Lower lobe of right lung (tissue), 2 donors: ENCODE measurements around the gene OR10H5. TPM values are rescaled to one million over a fixed set of nuclear protein-coding genes. Genes with fewer than 3 reads are reported as not detected.
"Not testable (repeated sequence)": the region's sequence is repeated elsewhere in the genome, so short reads cannot be mapped to it uniquely, and the experiment has no call there.

ENCODE experiments used
- ATAC-seq, 2 donors: fragments of 200-7000 bp; cut with Tn5 transposase; one replicate each; pipeline ENCODE4 v1.9.1; 2020 to 2022; ENCODE audit warnings: mild to moderate bottlenecking in 2 of 2, moderate library complexity in 2 of 2
- DNase-seq: peaks from one replicate; pipeline ENCODE4 v3.0.0-alpha.2; 2020
- H3K27ac ChIP-seq: fragments of 200-600 bp; one replicate; pipeline ENCODE4 v1.8.0; 2022
- H3K27me3 ChIP-seq: fragments of 200-600 bp; one replicate; pipeline ENCODE4 v1.8.0; 2022; ENCODE audit warnings: low read depth
- H3K36me3 ChIP-seq: fragments of 200-600 bp; one replicate; pipeline ENCODE4 v1.8.0; 2022; ENCODE audit warnings: mild to moderate bottlenecking
- H3K4me1 ChIP-seq: fragments of 200-600 bp; one replicate; pipeline ENCODE4 v1.8.0; 2022
- H3K4me3 ChIP-seq: fragments of 200-600 bp; one replicate; pipeline ENCODE4 v1.8.0; 2022; ENCODE audit warnings: mild to moderate bottlenecking
- H3K9me3 ChIP-seq: fragments of 200-600 bp; one replicate; pipeline ENCODE4 v1.8.0; 2022
- intact Hi-C: fragments of 100-400 bp; cut with DNase I; formaldehyde crosslinking; loops from one replicate; pipeline ENCODE4 v1.11.0; 2022
- total RNA-seq: library from RNA; stranded (reverse); fragmentation: NEBNext Ultra II Directional; extraction: Animal tissue kit (Norgen Biotek cat#: 25700); gene quantifications from one replicate; pipeline ENCODE4 v1.2.1, GENCODE V29; 2021
- TF ChIP-seq, protein P1 (sequence below): fragments of 200-600 bp; IDR thresholded peaks from one replicate; pipeline ENCODE4 v1.8.0; 2022; ENCODE audit warnings: antibody characterized with exemption, mild to moderate bottlenecking
- donor health status: DM: no; HTN: yes; CAD: no; lungs with severe emphysema.

Gene OR10H5
- total RNA-seq, 1 donor from 2014 or later: not detected

DNA sequence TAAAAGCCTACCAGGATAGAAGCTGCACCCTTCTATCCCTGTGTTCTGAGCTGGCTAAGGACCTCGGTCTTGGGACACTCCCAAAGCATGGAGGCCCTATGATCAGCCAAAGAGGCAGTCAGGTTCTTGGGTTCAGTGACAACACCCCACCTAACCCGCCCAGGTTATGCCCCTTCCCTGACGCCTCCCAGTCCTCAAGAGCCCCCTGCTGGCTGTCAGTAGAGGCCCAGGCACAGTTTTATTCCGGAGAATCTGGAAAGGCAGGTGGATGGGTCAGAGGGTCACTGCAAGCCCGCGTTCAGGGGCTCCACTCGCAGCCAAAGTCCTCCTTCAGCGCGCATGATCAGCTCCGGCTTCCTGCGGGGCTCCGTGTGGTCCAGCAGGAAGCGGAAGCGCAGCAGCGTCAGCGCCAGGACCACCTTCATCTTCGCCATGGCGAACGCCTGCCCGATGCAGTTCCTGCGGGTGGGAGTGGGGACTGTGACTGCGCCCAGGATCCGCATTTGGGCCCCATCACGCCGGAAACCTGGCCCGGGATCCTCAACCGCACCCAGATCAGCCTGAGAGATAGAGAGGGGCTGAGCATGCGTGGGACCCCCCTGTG is 27.4 kb upstream of the OR10H5 start:
- peaks cover 19% of the 10 kb centered on the region for H3K27me3 ChIP-seq

DNA sequence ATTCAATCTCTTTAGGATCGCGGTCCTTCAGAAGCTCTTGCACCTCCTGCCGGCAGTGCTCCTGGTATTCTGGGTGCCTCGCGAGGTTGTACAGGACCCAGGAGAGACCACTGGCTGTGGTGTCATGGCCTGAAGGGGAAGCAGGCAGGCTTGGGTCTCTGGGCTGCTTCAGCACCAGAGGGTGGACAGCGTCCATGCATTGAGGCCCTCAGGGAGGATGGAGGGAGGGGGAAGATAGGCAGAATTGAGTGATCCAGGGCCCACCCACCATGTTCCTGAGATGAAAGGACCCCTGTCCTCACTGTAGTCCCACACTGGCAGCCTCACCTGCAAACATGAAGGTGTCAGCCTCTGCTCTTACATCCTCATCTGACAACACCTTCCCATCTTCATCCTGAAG is 17.9 kb upstream of the OR10H5 start:
- intact Hi-C loops: no loop called here
- TF ChIP-seq, protein P1, sequence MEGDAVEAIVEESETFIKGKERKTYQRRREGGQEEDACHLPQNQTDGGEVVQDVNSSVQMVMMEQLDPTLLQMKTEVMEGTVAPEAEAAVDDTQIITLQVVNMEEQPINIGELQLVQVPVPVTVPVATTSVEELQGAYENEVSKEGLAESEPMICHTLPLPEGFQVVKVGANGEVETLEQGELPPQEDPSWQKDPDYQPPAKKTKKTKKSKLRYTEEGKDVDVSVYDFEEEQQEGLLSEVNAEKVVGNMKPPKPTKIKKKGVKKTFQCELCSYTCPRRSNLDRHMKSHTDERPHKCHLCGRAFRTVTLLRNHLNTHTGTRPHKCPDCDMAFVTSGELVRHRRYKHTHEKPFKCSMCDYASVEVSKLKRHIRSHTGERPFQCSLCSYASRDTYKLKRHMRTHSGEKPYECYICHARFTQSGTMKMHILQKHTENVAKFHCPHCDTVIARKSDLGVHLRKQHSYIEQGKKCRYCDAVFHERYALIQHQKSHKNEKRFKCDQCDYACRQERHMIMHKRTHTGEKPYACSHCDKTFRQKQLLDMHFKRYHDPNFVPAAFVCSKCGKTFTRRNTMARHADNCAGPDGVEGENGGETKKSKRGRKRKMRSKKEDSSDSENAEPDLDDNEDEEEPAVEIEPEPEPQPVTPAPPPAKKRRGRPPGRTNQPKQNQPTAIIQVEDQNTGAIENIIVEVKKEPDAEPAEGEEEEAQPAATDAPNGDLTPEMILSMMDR: no peak
- Histone ChIP-seq H3K27ac (no peak overlapping the region), H3K4me3 (no peak overlapping the region), H3K36me3 (no peaks in the 10 kb centered on the region), H3K9me3 (no peaks in the 10 kb centered on the region), H3K27me3 (no peaks in the 10 kb centered on the region), H3K4me1 (no peaks in the 10 kb centered on the region)
- no peak for DNase-seq
- ATAC-seq: no peak

More for the DNA sequence above, 27.4 kb upstream of the OR10H5 start:
- H3K27ac ChIP-seq: no peak overlapping the region
- H3K4me1 ChIP-seq: no peaks in the 10 kb centered on the region
- intact Hi-C loops: no loop called here
- H3K9me3 ChIP-seq: no peaks in the 10 kb centered on the region
- no peak overlapping the region for H3K4me3 ChIP-seq
- TF ChIP-seq, protein P1: no peak
- no peaks in the 10 kb centered on the region for H3K36me3 ChIP-seq
- no peak for ATAC-seq
- no peak for DNase-seq

DNA sequence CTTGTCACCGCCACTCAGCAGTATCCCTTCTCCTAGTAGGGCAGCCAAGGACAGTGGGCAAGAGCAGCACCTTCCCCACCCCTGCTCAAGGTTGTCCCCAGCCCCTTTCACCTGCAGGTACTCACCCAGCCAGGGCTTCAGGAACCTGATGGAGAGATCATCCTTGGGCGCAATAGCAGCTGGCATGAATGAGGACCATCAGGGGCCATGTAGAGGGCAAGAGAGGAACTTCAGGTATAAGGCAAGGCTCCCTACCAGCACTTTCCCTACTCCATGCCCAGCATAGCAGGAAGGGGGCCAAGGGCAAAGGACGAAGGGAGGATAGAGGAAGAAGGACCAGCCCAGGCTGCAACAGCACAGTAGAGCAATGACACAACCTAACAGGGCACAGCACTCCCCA is 13.3 kb upstream of the OR10H5 start:
- DNase-seq, H3K36me3 ChIP-seq, H3K27me3 ChIP-seq, H3K27ac ChIP-seq, H3K4me3 ChIP-seq, intact Hi-C loops, H3K4me1 ChIP-seq, H3K9me3 ChIP-seq, ATAC-seq: not testable (repeated sequence)

DNA sequence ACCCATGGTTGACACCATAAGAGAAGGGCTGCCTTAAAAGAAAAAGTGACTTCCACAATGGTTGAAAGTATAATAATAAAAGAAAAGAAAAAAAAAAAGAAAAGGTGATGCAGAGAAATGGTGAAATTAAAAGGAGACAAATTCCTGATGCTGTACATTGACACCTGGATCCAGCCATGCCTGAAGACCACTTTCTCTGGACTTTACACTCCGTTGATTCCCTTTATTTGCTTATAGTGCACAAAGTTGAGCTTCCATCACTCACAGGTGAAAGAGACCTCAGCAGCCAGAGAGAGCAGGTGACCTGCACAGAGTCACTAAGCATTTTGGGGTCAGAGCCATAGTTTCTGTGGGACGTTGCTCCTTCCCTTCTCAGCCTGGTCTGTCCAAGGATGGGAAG is 12.2 kb upstream of the OR10H5 start:
- no peaks in the 10 kb centered on the region for H3K27me3 ChIP-seq
- intact Hi-C loops: no loop called here
- no peak overlapping the region for H3K27ac ChIP-seq
- TF ChIP-seq, protein P1: no peak
- peaks cover 4% of the 10 kb centered on the region for H3K4me1 ChIP-seq
- no peak for ATAC-seq
- no peaks in the 10 kb centered on the region for H3K36me3 ChIP-seq
- DNase-seq: no peak
- no peaks in the 10 kb centered on the region for H3K9me3 ChIP-seq
- no peak overlapping the region for H3K4me3 ChIP-seq

DNA sequence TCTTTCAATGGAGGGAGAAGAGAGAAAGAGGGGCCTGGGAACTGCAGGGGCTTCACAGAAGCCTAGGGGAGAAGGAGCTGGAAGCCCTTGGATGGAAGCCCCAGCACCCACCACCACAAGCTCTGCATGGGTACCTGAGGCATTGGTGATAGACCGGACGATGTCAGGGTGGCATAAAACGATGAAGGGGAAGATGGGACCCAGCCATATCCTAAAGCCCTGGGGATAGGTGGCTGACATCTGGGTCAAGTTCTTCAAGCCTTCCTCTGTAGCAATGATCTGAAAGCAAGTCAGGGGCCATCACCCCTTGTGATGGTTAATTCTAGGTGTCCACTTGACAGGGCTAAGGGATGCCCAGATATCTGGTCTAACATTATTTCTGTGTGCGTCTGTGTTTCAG is 11.2 kb upstream of the OR10H5 start:
- no peak overlapping the region for H3K27ac ChIP-seq
- no peaks in the 10 kb centered on the region for H3K27me3 ChIP-seq
- no peaks in the 10 kb centered on the region for H3K9me3 ChIP-seq
- no peaks in the 10 kb centered on the region for H3K36me3 ChIP-seq
- ATAC-seq (no peak), DNase-seq (no peak)
- TF ChIP-seq, protein P1: no peak
- H3K4me3 ChIP-seq: no peak overlapping the region
- intact Hi-C loops: no loop called here
- peaks cover 8% of the 10 kb centered on the region for H3K4me1 ChIP-seq

DNA sequence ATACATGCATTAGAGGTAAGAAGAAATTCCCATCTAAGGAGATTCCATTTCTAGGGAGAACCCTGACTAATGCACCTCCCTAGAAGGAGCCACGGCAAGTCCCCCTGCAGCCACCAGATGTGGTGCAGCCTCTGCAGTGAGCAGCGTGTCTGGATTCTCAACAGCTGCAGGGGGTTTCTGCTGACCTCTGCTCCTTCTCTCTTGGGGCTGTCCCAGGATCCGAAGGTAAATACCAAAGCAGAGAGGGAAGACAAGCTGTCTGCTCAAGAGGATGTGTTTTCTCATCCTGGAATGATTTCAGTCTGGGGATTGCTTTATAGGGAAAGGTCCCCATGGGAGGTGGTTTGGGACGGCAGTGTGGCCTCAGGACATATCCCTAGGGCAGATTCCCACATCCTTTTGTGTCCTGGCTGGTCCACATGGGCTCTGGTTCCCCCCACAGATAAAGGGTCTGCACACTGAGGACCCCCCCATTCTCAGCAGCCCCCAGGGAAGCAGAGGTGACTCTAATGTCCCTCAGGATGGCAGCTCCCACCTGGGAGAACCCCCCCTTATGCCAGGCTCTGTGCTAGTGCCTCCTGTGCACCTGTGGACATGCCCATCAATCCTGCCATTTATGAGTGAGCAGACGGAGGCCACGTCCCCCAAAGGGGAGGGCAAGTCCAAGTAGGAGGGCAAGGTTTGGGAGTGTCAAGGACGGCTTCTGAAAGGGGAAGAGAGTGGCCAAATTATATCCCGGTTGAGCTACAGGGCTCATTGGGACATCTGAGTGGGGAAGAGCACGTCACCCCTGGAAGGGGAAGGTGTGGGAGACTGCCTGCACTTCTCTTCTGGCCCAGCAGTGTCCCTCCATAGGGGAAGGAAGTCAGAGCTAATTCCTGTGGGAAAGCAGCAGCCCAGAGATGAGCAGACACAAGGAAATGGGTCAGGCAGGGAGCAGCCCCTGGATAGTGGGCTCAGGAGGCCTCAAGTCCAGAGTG is 10.2 kb upstream of the OR10H5 start:
- no peak overlapping the region for H3K4me3 ChIP-seq
- H3K27me3 ChIP-seq: no peaks in the 10 kb centered on the region
- DNase-seq: no peak
- no peaks in the 10 kb centered on the region for H3K9me3 ChIP-seq
- no peak overlapping the region for H3K27ac ChIP-seq
- intact Hi-C loops: no loop called here
- H3K36me3 ChIP-seq: no peaks in the 10 kb centered on the region
- ATAC-seq: no peak
- TF ChIP-seq, protein P1: no peak
- H3K4me1 ChIP-seq: peaks cover 8% of the 10 kb centered on the region
